Neutrophil (primary cell): ENCODE data around the gene GTSF1L.

ENCODE experiments used
- H3K27ac ChIP-seq: fragments of 200-600 bp; sonication (generic); 2 replicates; pipeline ENCODE4 v1.5.1; 2016; ENCODE audit warnings: mild to moderate bottlenecking, moderate library complexity
- H3K27me3 ChIP-seq: fragments of 200-600 bp; sonication (generic); 2 replicates; pipeline ENCODE4 v1.6.0; 2016; ENCODE audit warnings: mild to moderate bottlenecking
- H3K36me3 ChIP-seq: fragments of 200-600 bp; sonication (generic); 2 replicates; pipeline ENCODE4 v1.5.1; 2017
- H3K4me1 ChIP-seq, 2 experiments: fragments of 200-600 bp in 1 of 2; sonication (generic) in 1 of 2; 1 replicate in 1 of 2; 2 replicates in 1 of 2; pipeline versions ENCODE4 v1.5.1 to v1.6.1; 2013 to 2016; ENCODE audit warnings: low read depth in 1 of 2, low read length in 1 of 2, mild to moderate bottlenecking in 1 of 2, moderate library complexity in 1 of 2; ENCODE audit not compliant: control insufficient read depth in 1 of 2, insufficient read depth in 1 of 2
- H3K4me3 ChIP-seq, 2 experiments: fragments of 200-600 bp in 1 of 2; sonication (generic) in 1 of 2; 1 replicate in 1 of 2; 2 replicates in 1 of 2; pipeline ENCODE4 v1.5.1; 2013 to 2016; ENCODE audit warnings: low read depth in 1 of 2, low read length in 1 of 2, mild to moderate bottlenecking in 1 of 2, moderate library complexity in 1 of 2
- H3K9me3 ChIP-seq: fragments of 200-600 bp; sonication (generic); 2 replicates; pipeline ENCODE4 v1.5.1; 2016
- TF ChIP-seq, protein P1 (sequence below): fragments of 200-600 bp; sonication (generic); IDR thresholded peaks from 2 replicates; pipeline ENCODE4 v1.5.1; 2016; ENCODE audit warnings: antibody characterized with exemption

GTSF1L gene

DNA sequence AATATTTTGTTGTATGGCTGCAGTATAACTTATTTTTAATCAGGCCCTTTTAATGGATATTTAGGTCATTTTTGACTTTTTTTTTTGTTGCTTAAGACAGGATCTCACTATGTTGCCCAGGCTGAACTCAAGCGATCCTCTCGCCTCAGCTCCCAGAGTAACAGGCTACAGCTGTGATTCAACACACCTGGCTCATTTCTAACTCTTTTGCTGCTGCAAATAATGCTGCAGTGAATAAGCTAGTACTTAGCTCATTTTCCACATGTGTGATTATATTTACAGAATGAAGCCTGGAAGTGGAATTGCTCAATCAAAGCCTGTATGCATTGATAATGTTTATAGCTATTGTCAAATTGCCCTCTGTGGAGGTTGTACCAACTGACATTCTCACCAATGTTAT lies 1.1 kb downstream of the GTSF1L start:
- Histone ChIP-seq H3K36me3 (no peaks in the 10 kb centered on the region), H3K9me3 (no peaks in the 10 kb centered on the region), H3K27me3 (no peaks in the 10 kb centered on the region), H3K4me3 (no peak overlapping the region), H3K4me1 (peaks cover 8 to 25% of the 10 kb centered on the region in 2 experiments), H3K27ac (no peak overlapping the region)
- TF ChIP-seq, protein P1, sequence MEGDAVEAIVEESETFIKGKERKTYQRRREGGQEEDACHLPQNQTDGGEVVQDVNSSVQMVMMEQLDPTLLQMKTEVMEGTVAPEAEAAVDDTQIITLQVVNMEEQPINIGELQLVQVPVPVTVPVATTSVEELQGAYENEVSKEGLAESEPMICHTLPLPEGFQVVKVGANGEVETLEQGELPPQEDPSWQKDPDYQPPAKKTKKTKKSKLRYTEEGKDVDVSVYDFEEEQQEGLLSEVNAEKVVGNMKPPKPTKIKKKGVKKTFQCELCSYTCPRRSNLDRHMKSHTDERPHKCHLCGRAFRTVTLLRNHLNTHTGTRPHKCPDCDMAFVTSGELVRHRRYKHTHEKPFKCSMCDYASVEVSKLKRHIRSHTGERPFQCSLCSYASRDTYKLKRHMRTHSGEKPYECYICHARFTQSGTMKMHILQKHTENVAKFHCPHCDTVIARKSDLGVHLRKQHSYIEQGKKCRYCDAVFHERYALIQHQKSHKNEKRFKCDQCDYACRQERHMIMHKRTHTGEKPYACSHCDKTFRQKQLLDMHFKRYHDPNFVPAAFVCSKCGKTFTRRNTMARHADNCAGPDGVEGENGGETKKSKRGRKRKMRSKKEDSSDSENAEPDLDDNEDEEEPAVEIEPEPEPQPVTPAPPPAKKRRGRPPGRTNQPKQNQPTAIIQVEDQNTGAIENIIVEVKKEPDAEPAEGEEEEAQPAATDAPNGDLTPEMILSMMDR: no peak

GRCh38 chr20:43724383-43724782 lies 2.4 kb downstream of the GTSF1L start:
- Histone ChIP-seq H3K27me3 (no peaks in the 10 kb centered on the region), H3K4me1 (peaks cover 8 to 25% of the 10 kb centered on the region in 2 experiments), H3K4me3 (no peak overlapping the region), H3K9me3 (no peaks in the 10 kb centered on the region), H3K27ac (no peak overlapping the region), H3K36me3 (no peaks in the 10 kb centered on the region)
- TF ChIP-seq, protein P1: no peak

DNA sequence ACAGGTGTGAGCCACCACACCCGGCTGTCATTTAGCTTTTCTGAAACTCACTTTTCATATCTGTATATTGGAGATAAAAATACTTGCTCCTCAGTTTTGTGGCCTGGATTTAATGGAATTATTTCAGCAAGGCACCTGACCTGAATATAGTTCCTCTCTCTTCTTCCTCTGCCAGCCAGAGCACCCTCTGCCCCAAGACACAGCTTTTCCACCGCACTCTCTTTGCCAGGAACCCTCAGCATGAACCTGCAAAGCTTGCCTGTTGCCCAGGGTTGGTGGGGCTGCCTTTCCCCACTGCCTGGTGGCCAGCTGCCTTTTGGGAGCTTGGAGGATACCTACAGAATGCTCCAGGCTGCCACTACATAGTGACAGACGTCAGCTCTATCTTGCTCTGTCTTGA lies 3.1 kb downstream of the GTSF1L start:
- peaks cover 4 to 19% of the 10 kb centered on the region in 2 experiments for H3K4me1 ChIP-seq
- TF ChIP-seq, protein P1: no peak

DNA sequence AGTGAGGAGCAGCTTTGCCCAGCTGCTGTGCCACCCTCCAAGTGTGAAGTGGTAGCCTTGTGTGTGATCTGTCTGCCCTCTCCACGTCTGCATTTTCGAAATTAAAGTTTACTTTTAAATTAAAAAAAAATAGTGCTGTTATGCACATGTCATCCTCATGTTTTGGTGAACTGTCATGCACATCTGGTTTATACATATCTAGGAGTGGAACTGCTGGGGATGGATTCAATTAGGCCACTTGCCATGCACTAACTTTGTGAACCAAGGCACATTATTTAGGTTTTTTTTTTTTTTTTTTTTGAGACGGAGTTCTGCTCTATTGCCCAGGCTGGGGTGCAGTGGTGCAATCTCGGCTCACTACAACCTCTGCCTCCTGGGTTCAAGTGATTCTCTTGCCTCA lies 3.6 kb downstream of the GTSF1L start:
- Histone ChIP-seq H3K27ac (no peak overlapping the region), H3K4me1 (peaks cover 4 to 17% of the 10 kb centered on the region in 2 experiments), H3K9me3 (no peaks in the 10 kb centered on the region), H3K27me3 (no peaks in the 10 kb centered on the region), H3K36me3 (no peaks in the 10 kb centered on the region), H3K4me3 (no peak overlapping the region)
- TF ChIP-seq, protein P1: no peak

More for the DNA sequence above, 3.1 kb downstream of the GTSF1L start:
- H3K36me3 ChIP-seq: no peaks in the 10 kb centered on the region
- H3K27me3 ChIP-seq: no peaks in the 10 kb centered on the region
- H3K4me3 ChIP-seq: no peak overlapping the region
- no peaks in the 10 kb centered on the region for H3K9me3 ChIP-seq
- H3K27ac ChIP-seq: no peak overlapping the region

DNA sequence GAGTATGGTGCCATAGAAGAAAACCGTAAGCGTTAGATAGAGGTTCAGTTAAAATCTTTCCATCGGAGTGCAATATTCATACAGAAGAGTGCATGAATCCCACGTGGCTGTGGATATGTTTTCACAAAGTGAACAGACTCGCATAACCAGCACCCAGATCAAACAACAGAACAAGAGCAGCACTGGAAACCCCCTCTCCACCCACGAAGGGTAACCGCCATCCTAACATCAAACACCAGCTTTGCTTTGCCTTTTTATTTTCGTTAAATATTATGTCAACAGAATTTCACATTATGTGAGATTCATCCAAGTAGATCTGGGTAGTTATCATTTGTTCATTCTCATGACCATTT lies 4.7 kb downstream of the GTSF1L start:
- TF ChIP-seq, protein P1: no peak
- Histone ChIP-seq H3K27me3 (no peaks in the 10 kb centered on the region), H3K36me3 (peaks cover 1% of the 10 kb centered on the region), H3K4me3 (no peak overlapping the region), H3K27ac (no peak overlapping the region), H3K4me1 (peaks cover 4 to 17% of the 10 kb centered on the region in 2 experiments), H3K9me3 (no peaks in the 10 kb centered on the region)
